Lower lobe of right lung (tissue), 2 donors: Measurements from ENCODE around the gene KCNN1. TPM values are rescaled to one million over a fixed set of nuclear protein-coding genes. Genes with fewer than 3 reads are reported as not detected.
A peak's percentile ranks its signal among the peaks of the same experiment; 100 is the strongest.
"Not testable (repeated sequence)": the region's sequence is repeated elsewhere in the genome, so short reads cannot be mapped to it uniquely, and the experiment has no call there.

Experiments used
- ATAC-seq, 2 donors: fragments of 200-7000 bp; cut with Tn5 transposase; one replicate each; pipeline ENCODE4 v1.9.1; 2020 to 2022; ENCODE audit warnings: mild to moderate bottlenecking in 2 of 2, moderate library complexity in 2 of 2
- DNase-seq: peaks from one replicate; pipeline ENCODE4 v3.0.0-alpha.2; 2020
- H3K27ac ChIP-seq: fragments of 200-600 bp; one replicate; pipeline ENCODE4 v1.8.0; 2022
- H3K27me3 ChIP-seq: fragments of 200-600 bp; one replicate; pipeline ENCODE4 v1.8.0; 2022; ENCODE audit warnings: low read depth
- H3K36me3 ChIP-seq: fragments of 200-600 bp; one replicate; pipeline ENCODE4 v1.8.0; 2022; ENCODE audit warnings: mild to moderate bottlenecking
- H3K4me1 ChIP-seq: fragments of 200-600 bp; one replicate; pipeline ENCODE4 v1.8.0; 2022
- H3K4me3 ChIP-seq: fragments of 200-600 bp; one replicate; pipeline ENCODE4 v1.8.0; 2022; ENCODE audit warnings: mild to moderate bottlenecking
- H3K9me3 ChIP-seq: fragments of 200-600 bp; one replicate; pipeline ENCODE4 v1.8.0; 2022
- intact Hi-C: fragments of 100-400 bp; cut with DNase I; formaldehyde crosslinking; loops from one replicate; pipeline ENCODE4 v1.11.0; 2022
- total RNA-seq: library from RNA; stranded (reverse); fragmentation: NEBNext Ultra II Directional; extraction: Animal tissue kit (Norgen Biotek cat#: 25700); gene quantifications from one replicate; pipeline ENCODE4 v1.2.1, GENCODE V29; 2021
- TF ChIP-seq, protein P1 (sequence below): fragments of 200-600 bp; IDR thresholded peaks from one replicate; pipeline ENCODE4 v1.8.0; 2022; ENCODE audit warnings: antibody characterized with exemption, mild to moderate bottlenecking
- donor health status: DM: no; HTN: yes; CAD: no; lungs with severe emphysema.

KCNN1 gene
- total RNA-seq, 1 donor from 2014 or later, result not detected

DNA sequence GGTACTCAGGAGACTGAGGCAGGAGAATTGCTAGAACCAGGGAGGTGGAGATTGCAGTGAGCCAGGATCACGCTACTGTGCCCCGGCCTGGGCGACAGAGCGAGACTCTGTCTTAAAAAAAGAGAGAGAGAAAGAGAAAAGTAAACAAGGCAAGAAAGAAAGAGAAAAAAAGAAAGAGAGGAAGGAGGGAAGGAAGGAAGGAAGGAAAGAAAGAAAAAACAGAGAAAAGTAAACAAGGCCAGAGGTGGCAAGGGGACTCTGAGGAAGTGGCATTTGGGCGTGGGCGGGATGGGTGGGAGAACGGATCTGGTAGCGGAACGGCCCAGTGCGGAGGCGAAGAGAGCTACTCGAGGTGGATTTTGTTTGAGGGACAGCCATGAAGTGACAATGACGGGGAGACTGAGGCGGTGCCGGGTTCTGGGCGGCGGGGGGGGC is 33.6 kb downstream of the KCNN1 start:
- H3K4me3 ChIP-seq, result peak overlapping the region; percentile 87
- H3K9me3 ChIP-seq, result no peaks in the 10 kb centered on the region
- DNase-seq, result no peak
- peak overlapping the region; percentile 91 for H3K27ac ChIP-seq
- no peak for ATAC-seq
- peaks cover 35% of the 10 kb centered on the region for H3K4me1 ChIP-seq
- peaks cover 5% of the 10 kb centered on the region for H3K36me3 ChIP-seq
- H3K27me3 ChIP-seq, result no peaks in the 10 kb centered on the region
- intact Hi-C loops, result no loop called here
- TF ChIP-seq, protein P1, sequence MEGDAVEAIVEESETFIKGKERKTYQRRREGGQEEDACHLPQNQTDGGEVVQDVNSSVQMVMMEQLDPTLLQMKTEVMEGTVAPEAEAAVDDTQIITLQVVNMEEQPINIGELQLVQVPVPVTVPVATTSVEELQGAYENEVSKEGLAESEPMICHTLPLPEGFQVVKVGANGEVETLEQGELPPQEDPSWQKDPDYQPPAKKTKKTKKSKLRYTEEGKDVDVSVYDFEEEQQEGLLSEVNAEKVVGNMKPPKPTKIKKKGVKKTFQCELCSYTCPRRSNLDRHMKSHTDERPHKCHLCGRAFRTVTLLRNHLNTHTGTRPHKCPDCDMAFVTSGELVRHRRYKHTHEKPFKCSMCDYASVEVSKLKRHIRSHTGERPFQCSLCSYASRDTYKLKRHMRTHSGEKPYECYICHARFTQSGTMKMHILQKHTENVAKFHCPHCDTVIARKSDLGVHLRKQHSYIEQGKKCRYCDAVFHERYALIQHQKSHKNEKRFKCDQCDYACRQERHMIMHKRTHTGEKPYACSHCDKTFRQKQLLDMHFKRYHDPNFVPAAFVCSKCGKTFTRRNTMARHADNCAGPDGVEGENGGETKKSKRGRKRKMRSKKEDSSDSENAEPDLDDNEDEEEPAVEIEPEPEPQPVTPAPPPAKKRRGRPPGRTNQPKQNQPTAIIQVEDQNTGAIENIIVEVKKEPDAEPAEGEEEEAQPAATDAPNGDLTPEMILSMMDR, result no peak

DNA sequence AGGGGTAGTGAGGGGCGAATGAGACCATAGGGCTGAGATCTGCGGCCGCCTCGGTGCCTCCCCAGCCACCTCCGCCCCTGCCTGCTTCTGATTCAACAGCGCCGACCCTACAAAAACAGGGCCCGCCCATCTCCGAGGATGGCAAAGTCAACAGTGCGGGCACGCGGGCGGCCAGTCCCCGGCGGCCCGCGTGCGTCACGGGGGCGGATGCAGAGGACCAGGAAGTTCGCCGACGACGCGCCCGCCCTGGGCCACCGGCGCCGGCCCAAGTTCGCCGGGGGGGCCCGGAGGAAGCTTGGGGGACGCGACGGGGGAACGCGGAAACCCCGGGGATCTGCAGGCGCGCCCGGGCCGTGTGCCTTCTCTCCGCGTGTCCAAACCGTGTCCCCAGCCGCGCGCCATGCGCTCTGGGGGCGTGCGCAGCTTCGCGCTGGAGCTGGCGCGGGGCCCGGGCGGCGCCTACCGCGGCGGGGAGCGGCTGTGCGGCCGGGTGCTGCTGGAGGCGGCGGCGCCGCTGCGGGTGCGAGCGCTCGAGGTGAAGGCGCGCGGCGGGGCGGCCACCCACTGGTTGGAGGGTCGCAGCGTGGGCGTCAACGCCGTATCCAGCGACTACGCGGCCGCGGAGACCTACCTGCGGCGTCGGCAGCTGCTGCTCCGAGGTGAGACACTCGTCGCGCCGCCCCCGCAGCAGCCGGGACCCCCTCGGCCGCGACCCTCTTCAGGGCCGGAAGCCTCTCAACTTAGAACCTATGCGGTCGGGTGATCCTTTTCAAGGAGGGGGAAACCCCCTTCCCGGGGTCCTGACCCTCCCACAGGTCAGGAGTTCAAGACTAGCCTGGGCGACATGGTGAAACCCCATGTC is 34.2 kb downstream of the KCNN1 start:
- no peaks in the 10 kb centered on the region for H3K27me3 ChIP-seq
- DNase-seq, result peak; percentile 96
- peak; percentile 91 to 93 for ATAC-seq
- TF ChIP-seq, protein P1, result no peak
- H3K4me1 ChIP-seq, result peaks cover 35% of the 10 kb centered on the region
- no peaks in the 10 kb centered on the region for H3K9me3 ChIP-seq
- H3K27ac ChIP-seq, result peak overlapping the region; percentile 91
- intact Hi-C loops, result no loop called here
- peak overlapping the region; percentile 87 for H3K4me3 ChIP-seq
- peaks cover 5% of the 10 kb centered on the region for H3K36me3 ChIP-seq

DNA sequence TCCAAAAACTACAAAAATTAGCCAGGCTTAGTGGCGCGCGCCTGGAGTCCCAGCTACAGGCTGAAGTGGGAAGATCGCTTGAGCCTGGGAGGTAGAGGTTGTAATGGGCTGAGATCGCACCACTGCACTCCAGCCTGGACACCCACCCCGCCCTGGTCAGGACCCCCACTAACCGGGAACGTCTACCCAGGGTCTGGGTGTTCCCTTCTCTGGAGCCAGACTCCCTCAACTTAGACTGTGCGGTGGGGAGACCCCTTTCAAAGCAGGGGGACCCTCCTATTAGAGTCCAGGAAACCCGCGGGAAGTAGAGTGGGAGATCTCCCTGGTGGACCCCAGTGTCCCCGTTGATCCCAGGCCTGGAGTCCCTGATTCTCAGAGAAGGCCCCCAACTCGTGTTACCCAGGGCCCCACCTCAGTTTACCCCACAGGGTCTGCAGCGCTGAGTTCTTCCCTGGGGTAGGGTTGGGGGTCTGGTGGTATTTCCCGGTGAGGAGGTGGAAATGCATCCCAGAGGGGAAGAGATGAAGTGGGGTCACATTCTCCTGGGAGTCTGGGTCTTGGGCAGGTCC is 35.0 kb downstream of the KCNN1 start:
- no peak for ATAC-seq
- Histone ChIP-seq H3K4me1 (peaks cover 36% of the 10 kb centered on the region), H3K36me3 (peaks cover 5% of the 10 kb centered on the region), H3K9me3 (no peaks in the 10 kb centered on the region), H3K27ac (peak overlapping the region; percentile 91), H3K27me3 (no peaks in the 10 kb centered on the region), H3K4me3 (peak overlapping the region; percentile 87)
- DNase-seq, result no peak
- intact Hi-C loops, result no loop called here
- TF ChIP-seq, protein P1, result no peak

DNA sequence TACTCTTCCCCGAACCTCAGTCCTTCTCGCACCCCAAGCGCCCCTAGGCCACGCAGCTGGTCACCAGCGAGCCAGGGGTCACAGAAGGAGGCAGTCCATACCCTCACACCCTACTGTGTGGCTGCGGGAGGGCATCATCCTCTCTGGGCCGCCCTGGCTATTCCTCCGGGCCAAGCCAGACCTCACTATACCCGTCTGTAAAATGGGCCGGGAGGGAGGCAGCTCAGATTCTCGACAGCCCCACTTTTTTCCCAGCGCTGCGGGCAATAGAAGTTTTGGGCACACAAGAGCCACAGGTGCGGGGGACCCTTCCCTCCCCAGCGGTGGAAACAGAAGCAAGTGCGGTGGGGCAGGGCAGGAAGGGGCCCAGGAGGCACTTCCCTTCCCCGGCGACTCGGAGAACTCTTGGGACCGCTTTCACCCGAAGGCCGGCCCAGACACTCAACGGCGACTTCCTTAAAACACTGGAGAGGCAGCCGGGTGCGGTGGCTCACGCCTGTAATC is 35.5 kb downstream of the KCNN1 start:
- DNase-seq, result peak; percentile 86
- intact Hi-C loops, result no loop called here
- TF ChIP-seq, protein P1, result no peak
- Histone ChIP-seq H3K4me1 (peaks cover 42% of the 10 kb centered on the region), H3K27me3 (no peaks in the 10 kb centered on the region), H3K4me3 (peak overlapping the region; percentile 87), H3K27ac (peak overlapping the region; percentile 91), H3K9me3 (no peaks in the 10 kb centered on the region), H3K36me3 (peaks cover 5% of the 10 kb centered on the region)
- peak in 1 of 2 donors; percentile 2 for ATAC-seq

DNA sequence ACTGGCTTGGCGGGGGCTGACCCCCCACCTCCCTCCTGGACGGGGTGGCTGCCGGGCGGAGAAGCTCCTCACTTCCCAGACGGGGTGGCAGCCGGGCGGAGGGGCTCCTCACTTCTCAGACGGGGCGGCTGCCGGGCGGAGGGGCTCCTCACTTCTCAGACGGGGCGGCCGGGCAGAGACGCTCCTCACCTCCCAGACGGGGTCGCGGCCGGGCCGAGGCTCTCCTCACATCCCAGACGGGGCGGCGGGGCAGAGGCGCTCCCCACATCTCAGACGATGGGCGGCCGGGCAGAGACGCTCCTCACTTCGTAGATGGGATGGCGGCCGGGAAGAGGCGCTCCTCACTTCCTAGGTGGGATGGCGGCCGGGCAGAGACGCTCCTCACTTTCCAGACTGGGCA is 38.8 kb downstream of the KCNN1 start:
- intact Hi-C loops, result loop anchor here (5.0 kb wide), 1 partner anchor 52 kb away; no protein-coding TSS in a partner anchor
- not testable (repeated sequence) for H3K4me3 ChIP-seq, H3K27me3 ChIP-seq, H3K9me3 ChIP-seq, ATAC-seq, H3K27ac ChIP-seq, DNase-seq
- peaks cover 48% of the 10 kb centered on the region for H3K4me1 ChIP-seq
- H3K36me3 ChIP-seq, result peaks cover 25% of the 10 kb centered on the region
